SU-DHL-6 (cell line): ENCODE measurements around the gene LY9.

Source experiments
- EZH2phosphoT487 ChIP-seq: fragments of 200-600 bp; sonication (generic), shearing (Covaris generic); conservative IDR thresholded peaks from 2 replicates; pipeline ENCODE4 v1.6.1; 2018; ENCODE audit warnings: mild to moderate bottlenecking, antibody characterized with exemption, low read length, moderate library complexity, mixed read lengths
- TF ChIP-seq, protein P1 (sequence below): fragments of 200-600 bp; sonication (generic); IDR thresholded peaks from one replicate; pipeline ENCODE4 v1.5.1; 2017; ENCODE audit warnings: antibody characterized with exemption, mild to moderate bottlenecking, low read length, moderate library complexity; ENCODE audit not compliant: insufficient read depth, poor library complexity, severe bottlenecking

DNA sequence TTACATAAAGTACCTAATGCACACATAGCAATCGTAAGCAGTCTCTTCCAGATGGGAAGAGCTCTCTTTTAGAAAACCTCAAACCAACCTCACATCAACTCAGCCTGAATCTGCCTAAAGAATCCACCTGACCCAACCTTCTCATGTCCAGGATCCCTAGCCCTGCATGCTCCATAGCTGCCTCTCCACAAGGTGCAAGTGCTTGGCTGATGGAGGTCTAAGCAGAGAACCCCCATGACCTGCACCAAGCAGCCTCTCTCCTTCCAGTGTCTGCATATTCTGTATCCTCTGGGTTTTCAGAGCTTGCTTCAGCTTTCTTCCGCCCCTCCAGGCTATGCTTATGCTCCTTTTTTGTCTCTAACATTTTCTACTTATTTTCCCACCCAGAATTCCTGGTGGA lies 2.5 kb downstream of the LY9 start:
- TF ChIP-seq, protein P1, sequence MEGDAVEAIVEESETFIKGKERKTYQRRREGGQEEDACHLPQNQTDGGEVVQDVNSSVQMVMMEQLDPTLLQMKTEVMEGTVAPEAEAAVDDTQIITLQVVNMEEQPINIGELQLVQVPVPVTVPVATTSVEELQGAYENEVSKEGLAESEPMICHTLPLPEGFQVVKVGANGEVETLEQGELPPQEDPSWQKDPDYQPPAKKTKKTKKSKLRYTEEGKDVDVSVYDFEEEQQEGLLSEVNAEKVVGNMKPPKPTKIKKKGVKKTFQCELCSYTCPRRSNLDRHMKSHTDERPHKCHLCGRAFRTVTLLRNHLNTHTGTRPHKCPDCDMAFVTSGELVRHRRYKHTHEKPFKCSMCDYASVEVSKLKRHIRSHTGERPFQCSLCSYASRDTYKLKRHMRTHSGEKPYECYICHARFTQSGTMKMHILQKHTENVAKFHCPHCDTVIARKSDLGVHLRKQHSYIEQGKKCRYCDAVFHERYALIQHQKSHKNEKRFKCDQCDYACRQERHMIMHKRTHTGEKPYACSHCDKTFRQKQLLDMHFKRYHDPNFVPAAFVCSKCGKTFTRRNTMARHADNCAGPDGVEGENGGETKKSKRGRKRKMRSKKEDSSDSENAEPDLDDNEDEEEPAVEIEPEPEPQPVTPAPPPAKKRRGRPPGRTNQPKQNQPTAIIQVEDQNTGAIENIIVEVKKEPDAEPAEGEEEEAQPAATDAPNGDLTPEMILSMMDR: no peak
- no peak for TF ChIP-seq EZH2phosphoT487
